OCI-LY7 (cell line): ENCODE measurements around the gene CETP.

Experiments
- CTCF ChIP-seq: fragments of 200-600 bp; sonication (generic); conservative IDR thresholded peaks from 2 replicates; pipeline ENCODE4 v1.5.1; 2014; ENCODE audit warnings: mild to moderate bottlenecking, antibody characterized with exemption, low read length, moderate library complexity, mixed read lengths
- EZH2phosphoT487 ChIP-seq: fragments of 200-600 bp; sonication (generic); IDR thresholded peaks from 2 replicates; pipeline ENCODE4 v1.6.1; 2018; ENCODE audit warnings: low read depth, borderline replicate concordance, mild to moderate bottlenecking, mixed run types, antibody characterized with exemption, low read length, moderate library complexity, mixed read lengths

GRCh38 chr16:57020651-57021050 is 58.9 kb downstream of the CETP start:
- TF ChIP-seq CTCF (no peak), EZH2phosphoT487 (no peak)
